ENCODE measurements around the gene CCDC68. TPM values are rescaled to one million over a fixed set of nuclear protein-coding genes. Genes with fewer than 3 reads are reported as not detected.

Gene CCDC68
- total RNA-seq, 1 experiment from 2014 or later: 6.6 TPM

DNA sequence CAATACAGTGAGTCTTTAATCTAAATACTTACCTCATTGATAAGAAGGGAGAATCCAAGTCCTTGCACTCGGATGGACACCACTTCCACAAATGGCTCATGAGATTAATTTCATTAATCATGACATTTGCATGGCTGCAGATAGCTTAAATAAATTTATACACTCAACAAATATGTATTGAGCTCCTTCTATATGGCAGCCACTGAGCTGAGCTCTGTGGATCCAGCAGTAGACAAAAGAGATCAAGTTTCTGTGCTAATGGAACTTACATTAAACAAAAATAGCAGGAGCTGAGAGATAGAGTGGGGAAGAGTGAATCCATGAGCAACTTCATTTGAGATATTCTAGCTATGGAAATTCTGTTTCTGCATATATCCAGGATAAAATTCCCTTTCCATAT lies 86.6 kb downstream of the CCDC68 start:
- intact Hi-C loops (cut with micrococcal nuclease): no loop called here
- H3K4me3 ChIP-seq (replicated peaks in 1 of 2; ENCODE audit: low read depth in 1 of 2, low read length in 2 of 2): no peak overlapping the region
- no peaks in the 10 kb centered on the region for H3K36me3 ChIP-seq (ENCODE audit: control insufficient read depth in 1 of 2, insufficient read depth in 2 of 2, low read length in 2 of 2)
- ATAC-seq (no peak), DNase-seq (ENCODE audit: low read depth, low spot score) (no peak)
- no peak overlapping the region for H3K27ac ChIP-seq (ENCODE audit: low read depth, low read length)
- no peaks in the 10 kb centered on the region for H4K20me1 ChIP-seq (ENCODE audit: insufficient read depth)
- H3K27me3 ChIP-seq (ENCODE audit: insufficient read depth, low read length): no peaks in the 10 kb centered on the region
- H3K79me2 ChIP-seq (ENCODE audit: insufficient read depth, low read length): no peaks in the 10 kb centered on the region
- H3K4me1 ChIP-seq (ENCODE audit: control insufficient read depth in 1 of 2, insufficient read depth in 2 of 2, low read length in 2 of 2): no peaks in the 10 kb centered on the region
- CTCF ChIA-PET: no interaction called here
- no peaks in the 10 kb centered on the region for H3K9me2 ChIP-seq (ENCODE audit: insufficient read depth)
- H3K9me3 ChIP-seq (ENCODE audit: control insufficient read depth in 1 of 2, insufficient read depth in 1 of 2, low read depth in 1 of 2, low read length in 2 of 2): no peaks in the 10 kb centered on the region
- no peak overlapping the region for H2AFZ ChIP-seq (ENCODE audit: low read depth, low read length, poor library complexity, severe bottlenecking)
- no peak overlapping the region for H3K4me2 ChIP-seq (ENCODE audit: low read length)
- TF ChIP-seq ELF1 (IDR thresholded peaks at IDR 0.05; ENCODE audit: borderline replicate concordance, low read depth) (no peak), MAX (IDR thresholded peaks at IDR 0.05) (no peak), CEBPB (IDR thresholded peaks at IDR 0.05; ENCODE audit: low read depth) (no peak), ZFX (IDR thresholded peaks at IDR 0.05) (no peak), ZNF274 (IDR thresholded peaks at IDR 0.05; ENCODE audit: low read depth, low read length) (no peak), TCF7L2 (IDR thresholded peaks at IDR 0.05; ENCODE audit: borderline replicate concordance, extremely low read depth, insufficient read depth, insufficient read length) (no peak), JUND (IDR thresholded peaks at IDR 0.05) (no peak), RAD21 (IDR thresholded peaks at IDR 0.05; ENCODE audit: low read depth) (no peak), POLR2A (IDR thresholded peaks at IDR 0.05; ENCODE audit: borderline replicate concordance, extremely low read depth, insufficient read depth, insufficient read length) (no peak), CBX3 (IDR thresholded peaks at IDR 0.05; ENCODE audit: low read depth) (no peak), SIN3A (IDR thresholded peaks at IDR 0.05; ENCODE audit: low read depth) (no peak), EZH2phosphoT487 (IDR thresholded peaks at IDR 0.05; ENCODE audit: borderline replicate concordance) (no peak), SP1 (IDR thresholded peaks at IDR 0.05; ENCODE audit: low read depth) (no peak), REST (IDR thresholded peaks at IDR 0.05; ENCODE audit: low read depth) (no peak), SRF (IDR thresholded peaks at IDR 0.05; ENCODE audit: low read depth) (no peak)
- TF ChIP-seq, protein P1, sequence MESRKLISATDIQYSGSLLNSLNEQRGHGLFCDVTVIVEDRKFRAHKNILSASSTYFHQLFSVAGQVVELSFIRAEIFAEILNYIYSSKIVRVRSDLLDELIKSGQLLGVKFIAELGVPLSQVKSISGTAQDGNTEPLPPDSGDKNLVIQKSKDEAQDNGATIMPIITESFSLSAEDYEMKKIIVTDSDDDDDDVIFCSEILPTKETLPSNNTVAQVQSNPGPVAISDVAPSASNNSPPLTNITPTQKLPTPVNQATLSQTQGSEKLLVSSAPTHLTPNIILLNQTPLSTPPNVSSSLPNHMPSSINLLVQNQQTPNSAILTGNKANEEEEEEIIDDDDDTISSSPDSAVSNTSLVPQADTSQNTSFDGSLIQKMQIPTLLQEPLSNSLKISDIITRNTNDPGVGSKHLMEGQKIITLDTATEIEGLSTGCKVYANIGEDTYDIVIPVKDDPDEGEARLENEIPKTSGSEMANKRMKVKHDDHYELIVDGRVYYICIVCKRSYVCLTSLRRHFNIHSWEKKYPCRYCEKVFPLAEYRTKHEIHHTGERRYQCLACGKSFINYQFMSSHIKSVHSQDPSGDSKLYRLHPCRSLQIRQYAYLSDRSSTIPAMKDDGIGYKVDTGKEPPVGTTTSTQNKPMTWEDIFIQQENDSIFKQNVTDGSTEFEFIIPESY (IDR thresholded peaks at IDR 0.05; ENCODE audit: extremely low read depth, insufficient replicate concordance, low read length): no peak
- TF ChIP-seq, protein P2, sequence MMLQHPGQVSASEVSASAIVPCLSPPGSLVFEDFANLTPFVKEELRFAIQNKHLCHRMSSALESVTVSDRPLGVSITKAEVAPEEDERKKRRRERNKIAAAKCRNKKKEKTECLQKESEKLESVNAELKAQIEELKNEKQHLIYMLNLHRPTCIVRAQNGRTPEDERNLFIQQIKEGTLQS (IDR thresholded peaks at IDR 0.05): no peak
- TF ChIP-seq, protein P3, sequence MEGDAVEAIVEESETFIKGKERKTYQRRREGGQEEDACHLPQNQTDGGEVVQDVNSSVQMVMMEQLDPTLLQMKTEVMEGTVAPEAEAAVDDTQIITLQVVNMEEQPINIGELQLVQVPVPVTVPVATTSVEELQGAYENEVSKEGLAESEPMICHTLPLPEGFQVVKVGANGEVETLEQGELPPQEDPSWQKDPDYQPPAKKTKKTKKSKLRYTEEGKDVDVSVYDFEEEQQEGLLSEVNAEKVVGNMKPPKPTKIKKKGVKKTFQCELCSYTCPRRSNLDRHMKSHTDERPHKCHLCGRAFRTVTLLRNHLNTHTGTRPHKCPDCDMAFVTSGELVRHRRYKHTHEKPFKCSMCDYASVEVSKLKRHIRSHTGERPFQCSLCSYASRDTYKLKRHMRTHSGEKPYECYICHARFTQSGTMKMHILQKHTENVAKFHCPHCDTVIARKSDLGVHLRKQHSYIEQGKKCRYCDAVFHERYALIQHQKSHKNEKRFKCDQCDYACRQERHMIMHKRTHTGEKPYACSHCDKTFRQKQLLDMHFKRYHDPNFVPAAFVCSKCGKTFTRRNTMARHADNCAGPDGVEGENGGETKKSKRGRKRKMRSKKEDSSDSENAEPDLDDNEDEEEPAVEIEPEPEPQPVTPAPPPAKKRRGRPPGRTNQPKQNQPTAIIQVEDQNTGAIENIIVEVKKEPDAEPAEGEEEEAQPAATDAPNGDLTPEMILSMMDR (IDR thresholded peaks at IDR 0.05 in 2 of 3, conservative IDR thresholded peaks at IDR 0.05 in 1 of 3; ENCODE audit: borderline replicate concordance in 1 of 3, insufficient read depth in 1 of 3, low read depth in 2 of 3, low read length in 2 of 3): no peak
- BruUV-seq (replicated peaks): no TSS peak
- no peak overlapping the region for H3K9ac ChIP-seq (ENCODE audit: low read length)
- RAD21 ChIA-PET (ENCODE audit: low non-redundant PET in 1 of 2, low total read pairs in 2 of 2, uncharacterized antibody in 2 of 2, unreplicated experiment in 2 of 2): no interaction called here
- POLR2A ChIA-PET: no interaction called here

Data from HCT116 (cell line).